ENCODE measurements around the gene PSAP.
"Not testable (repeated sequence)": the region's sequence is repeated elsewhere in the genome, so short reads cannot be mapped to it uniquely, and the experiment has no call there.

The PSAP gene

GRCh38 chr10:71873582-71874211 is 22.6 kb upstream of the PSAP start:
- no peak for DNase-seq

- not testable (repeated sequence) for DNase-seq
Measured at GRCh38 chr10:71869601-71870000, 18.6 kb upstream of the PSAP start.

GRCh38 chr10:71868192-71868697 is 17.2 kb upstream of the PSAP start:
- DNase-seq = peak; percentile 8

- no peak for DNase-seq
Measured at GRCh38 chr10:71865561-71866041, 14.6 kb upstream of the PSAP start.

GRCh38 chr10:71864911-71865361 is 13.9 kb upstream of the PSAP start:
- DNase-seq = no peak

GRCh38 chr10:71863203-71863602 is 12.2 kb upstream of the PSAP start:
- DNase-seq = no peak

- DNase-seq = peak; percentile 91
Measured at GRCh38 chr10:71860243-71861029, 9.4 kb upstream of the PSAP start.

- no peak for DNase-seq
Measured at GRCh38 chr10:71857934-71858890, 7.2 kb upstream of the PSAP start.

GRCh38 chr10:71856619-71857018 is 5.6 kb upstream of the PSAP start:
- DNase-seq = no peak

GRCh38 chr10:71854031-71854430 is 3.0 kb upstream of the PSAP start:
- DNase-seq = no peak

- peak; percentile 10 for DNase-seq
Measured at GRCh38 chr10:71852355-71852937, 1.4 kb upstream of the PSAP start.

GRCh38 chr10:71851465-71852095 is 529 bp upstream of the PSAP start:
- DNase-seq = not testable (repeated sequence)

- no peak for DNase-seq
Measured at GRCh38 chr10:71850021-71850742, 869 bp downstream of the PSAP start.

GRCh38 chr10:71849461-71849908 is 1.6 kb downstream of the PSAP start:
- DNase-seq = no peak

GRCh38 chr10:71848325-71849275 is 2.5 kb downstream of the PSAP start:
- DNase-seq = no peak

GRCh38 chr10:71847418-71847817 is 3.6 kb downstream of the PSAP start:
- DNase-seq = no peak

GRCh38 chr10:71846816-71847215 is 4.2 kb downstream of the PSAP start:
- DNase-seq = peak; percentile 6

- peak; percentile 24 for DNase-seq
Measured at GRCh38 chr10:71845410-71846405, 5.3 kb downstream of the PSAP start.

- DNase-seq = no peak
Measured at GRCh38 chr10:71844695-71845094, 6.4 kb downstream of the PSAP start.
